ENCODE measurements around the gene CUX1.

DNA sequence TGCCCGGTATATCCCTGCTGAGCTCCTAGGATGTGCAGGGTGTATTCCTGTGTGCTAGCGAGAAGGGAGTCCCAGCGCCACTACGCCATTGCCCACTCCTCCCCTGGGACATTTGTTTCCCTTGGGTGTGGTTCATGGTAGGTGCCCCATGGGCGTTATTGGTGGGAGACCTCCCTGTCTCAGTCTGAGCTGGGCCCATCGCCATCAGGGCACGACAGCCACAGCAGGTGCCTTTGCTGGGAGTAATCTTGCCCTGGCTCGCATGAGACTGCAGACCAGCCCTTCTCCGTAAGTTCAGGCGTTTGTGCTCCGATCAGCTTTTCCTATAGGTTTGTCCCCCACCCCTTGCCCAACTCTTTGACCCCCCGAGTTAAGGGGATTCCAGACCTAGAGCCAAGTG is 332.0 kb downstream of the CUX1 start:
- TF ChIP-seq GATA2 (IDR thresholded peaks at IDR 0.05; ENCODE audit: low read depth, low read length) (no peak), GATA3 (IDR thresholded peaks at IDR 0.05; ENCODE audit: low read depth, low read length) (no peak)

Data from SH-SY5Y (cell line).